Measurements from ENCODE around the gene ERBB2. TPM values are rescaled to one million over a fixed set of nuclear protein-coding genes. Genes with fewer than 3 reads are reported as not detected.

ERBB2 gene
- total and polyA plus RNA-seq, 2 of the 13 experiments (the other 11 are each of a cell fraction or from before 2014, with no cell fraction given): 57.7 to 64.1 TPM

- TF ChIP-seq ATF2 (CRISPR knock-in tag; IDR thresholded peaks at IDR 0.05): peak; percentile 80; the same call in 1 of the 2 replicates
- peak; percentile 79; the same call in 1 of the 2 replicates for TF ChIP-seq ZNF503 (CRISPR knock-in tag; IDR thresholded peaks at IDR 0.05)
- 0 out of 2 replicates have a peak, but pooled peaks have one; percentile 35 for TF ChIP-seq ZNF605 (CRISPR knock-in tag; IDR thresholded peaks at IDR 0.05)
- no peak for TF ChIP-seq ARID3A (IDR thresholded peaks at IDR 0.05; ENCODE audit: low read depth, low read length)
- TF ChIP-seq RFX3 (CRISPR knock-in tag; IDR thresholded peaks at IDR 0.05): no peak
- TF ChIP-seq TMF1 (CRISPR knock-in tag; IDR thresholded peaks at IDR 0.05; ENCODE audit: low read depth): peak; percentile 90
- TF ChIP-seq ZNF724P (CRISPR knock-in tag; IDR thresholded peaks at IDR 0.05; ENCODE audit: borderline replicate concordance): no peak
- peak; percentile 87 for TF ChIP-seq ASH2L (IDR thresholded peaks at IDR 0.05; ENCODE audit: insufficient read length, low read depth, low read length)
- peak; percentile 45; the same call in 1 of the 2 replicates for TF ChIP-seq TFAP4 (IDR thresholded peaks at IDR 0.05; ENCODE audit: borderline replicate concordance, low read depth)
- TF ChIP-seq REPIN1 (CRISPR knock-in tag; IDR thresholded peaks at IDR 0.05; ENCODE audit: borderline replicate concordance, low read depth): peak; percentile 90
- no peak for TF ChIP-seq ZNF513 (CRISPR knock-in tag; conservative IDR thresholded peaks at IDR 0.05)
- no peak; the same call in 1 of the 2 replicates for TF ChIP-seq ZFP62 (CRISPR knock-in tag; IDR thresholded peaks at IDR 0.05)
- peak; percentile 61; the same call in 1 of the 2 replicates for TF ChIP-seq REL (CRISPR knock-in tag; conservative IDR thresholded peaks at IDR 0.05)
- TF ChIP-seq TIGD3 (CRISPR knock-in tag; IDR thresholded peaks at IDR 0.05; ENCODE audit: borderline replicate concordance): no peak
- TF ChIP-seq GABPA (IDR thresholded peaks at IDR 0.05; ENCODE audit: low read depth, low read length): no peak
- peak; percentile 20; the same call in 1 of the 2 replicates for TF ChIP-seq GABPA (CRISPR knock-in tag; IDR thresholded peaks at IDR 0.05; ENCODE audit: low read depth)
- peak; percentile 75 for TF ChIP-seq SALL2 (CRISPR knock-in tag; IDR thresholded peaks at IDR 0.05)
- peak; percentile 85; the same call in 1 of the 2 replicates for TF ChIP-seq NR1H2 (CRISPR knock-in tag; IDR thresholded peaks at IDR 0.05; ENCODE audit: borderline replicate concordance, low read depth)
Measured at GRCh38 chr17:39730095-39730921, 30.4 kb downstream of the ERBB2 start, which contains the start of gene MIEN1 (continued).
